ENCODE measurements around the gene DST.
"Not testable (repeated sequence)": the region's sequence is repeated elsewhere in the genome, so short reads cannot be mapped to it uniquely, and the experiment has no call there.

The DST gene

DNA sequence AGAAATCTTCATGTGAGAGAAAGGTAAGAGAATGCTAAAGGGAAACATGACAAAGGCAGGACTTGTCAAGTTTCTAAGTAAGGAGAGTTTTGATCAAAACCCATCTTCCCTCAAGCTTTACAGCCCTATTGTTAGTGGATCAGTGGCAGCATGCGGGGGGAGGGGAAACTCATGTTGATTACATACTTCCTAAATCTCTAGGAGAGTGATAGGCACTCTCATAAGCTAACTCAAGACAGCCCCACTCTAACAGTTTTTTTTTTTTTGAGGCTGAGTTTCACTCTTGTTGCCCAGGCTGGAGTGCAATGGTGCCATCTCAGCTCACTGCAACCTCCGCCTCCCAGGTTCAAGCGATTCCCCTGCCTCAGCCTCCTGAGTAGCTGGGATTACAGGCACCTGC, 18.6 kb upstream of the DST start:
- DNase-seq (ENCODE audit: low spot score) = not testable (repeated sequence)

DNA sequence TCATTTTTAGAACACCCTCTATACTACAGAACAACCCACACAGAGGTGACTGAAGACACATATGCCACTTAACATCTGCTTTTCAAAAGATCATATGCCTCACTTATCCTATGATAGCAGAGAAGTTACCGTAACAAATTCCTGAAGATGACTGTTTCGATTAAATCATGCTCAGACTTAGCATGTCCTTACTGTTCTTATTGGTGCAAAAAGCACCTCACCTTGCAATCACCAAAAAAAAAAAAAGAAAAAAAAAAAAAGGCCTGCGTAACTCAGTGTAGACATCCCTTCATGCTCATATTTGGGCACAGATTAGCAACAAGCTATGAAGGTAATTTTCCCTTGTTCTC, 17.7 kb upstream of the DST start:
- no peak for DNase-seq (ENCODE audit: low spot score)

DNA sequence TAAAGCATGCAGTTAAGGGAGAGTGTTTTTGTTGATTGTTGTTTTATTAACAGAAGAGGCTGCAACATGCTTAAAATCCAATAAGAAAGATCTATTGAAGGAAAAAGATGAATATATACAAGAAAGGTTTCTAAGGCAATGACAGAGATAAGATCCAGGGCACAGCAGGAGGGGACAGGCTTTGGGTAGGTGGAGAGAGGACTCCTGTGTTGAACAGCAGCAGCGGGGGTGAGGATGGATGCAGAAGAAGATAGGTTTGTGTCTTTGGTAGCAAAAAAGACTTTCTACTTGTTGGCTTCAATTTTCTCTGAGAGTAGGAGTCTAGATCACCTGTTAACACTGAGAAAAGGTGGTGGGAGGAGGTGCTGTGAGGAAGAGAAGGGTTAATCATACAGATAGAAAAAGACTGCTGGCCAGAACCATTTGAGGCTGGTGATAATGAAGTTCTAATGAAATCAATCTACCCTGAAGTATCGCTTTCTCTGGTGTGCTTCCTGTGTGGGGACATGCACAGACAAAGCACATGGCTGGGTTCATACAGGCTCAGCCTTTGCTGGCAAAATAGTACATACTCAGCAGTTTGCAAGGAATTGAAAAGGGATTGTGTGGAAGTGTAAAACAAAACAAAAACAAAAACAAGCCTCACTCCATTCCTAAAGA, 17.2 kb upstream of the DST start:
- DNase-seq (ENCODE audit: low spot score) = no peak

DNA sequence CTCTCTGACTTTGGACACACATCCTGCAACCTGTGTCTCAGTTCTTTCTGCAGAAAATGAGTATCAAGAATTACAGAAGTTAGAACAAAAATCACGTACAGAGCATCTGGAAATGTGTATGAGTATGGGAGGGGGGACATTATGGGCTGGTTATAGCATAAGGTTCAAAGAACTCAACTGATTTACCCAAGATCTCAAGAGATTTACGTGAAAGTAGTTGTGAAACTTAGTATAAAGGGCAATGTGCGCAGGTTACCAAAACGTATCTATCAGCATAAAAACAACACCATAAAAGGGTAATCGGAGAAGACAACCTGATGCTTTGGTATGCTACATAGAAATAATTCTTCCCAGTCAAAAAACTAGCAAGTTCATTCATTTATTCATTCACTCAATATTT, 15.6 kb upstream of the DST start:
- DNase-seq (ENCODE audit: low spot score) = no peak

DNA sequence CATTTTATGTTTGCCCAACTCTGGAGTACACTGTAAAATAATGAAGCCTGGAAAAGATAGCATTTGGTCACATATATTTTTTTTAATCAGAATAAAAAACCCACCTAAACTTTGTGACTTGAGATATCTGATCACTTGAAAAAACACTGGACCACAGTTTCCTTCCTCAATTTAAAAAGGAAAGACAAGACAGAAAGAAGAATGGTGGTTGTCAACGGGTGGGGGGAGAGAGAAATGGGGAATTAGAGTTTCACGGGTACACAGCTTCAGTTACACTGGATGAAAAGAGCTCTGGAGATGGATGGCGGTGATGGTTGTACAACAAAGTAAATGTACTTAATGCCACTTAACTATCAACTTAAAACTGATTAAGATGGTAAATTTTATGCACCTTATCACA, 14.7 kb upstream of the DST start:
- no peak for DNase-seq (ENCODE audit: low spot score)

DNA sequence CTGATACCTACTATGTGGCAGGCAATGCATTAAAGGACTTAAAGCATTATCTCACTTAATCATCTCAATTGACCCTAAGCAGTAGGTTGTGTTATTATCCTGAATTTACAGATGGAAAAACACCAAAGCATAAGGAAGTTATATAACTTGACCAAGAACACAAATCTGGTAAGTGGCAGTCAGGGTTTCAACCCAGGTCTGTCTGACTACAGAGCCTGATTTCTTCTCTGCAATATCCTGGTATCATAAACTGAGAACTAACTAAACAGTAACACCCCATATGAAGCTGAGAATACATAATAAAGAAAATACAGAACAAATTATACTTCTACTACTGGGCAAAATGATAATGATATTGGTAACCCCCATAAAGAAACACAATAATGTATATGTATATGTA, 13.8 kb upstream of the DST start:
- no peak for DNase-seq (ENCODE audit: low spot score)

DNA sequence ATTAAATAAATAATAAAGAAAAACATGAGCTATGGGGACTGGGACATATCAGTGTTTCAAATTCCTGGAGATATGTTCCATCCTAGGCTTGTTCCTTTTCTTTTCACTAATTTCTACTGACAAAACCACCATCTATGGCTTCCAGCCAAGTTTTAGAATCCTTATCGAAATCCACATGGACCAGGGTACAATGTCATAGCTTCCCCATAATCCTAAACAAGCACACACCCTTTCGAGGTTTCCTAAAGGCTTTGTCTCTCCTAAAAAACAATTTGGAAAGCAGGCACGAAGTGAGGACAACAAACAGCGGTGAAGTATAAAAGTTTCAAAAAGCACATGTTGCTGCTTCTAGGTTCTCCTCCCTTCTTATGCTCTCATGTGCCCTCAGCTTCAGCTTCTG, 13.3 kb upstream of the DST start:
- DNase-seq (ENCODE audit: low spot score) = no peak

DNA sequence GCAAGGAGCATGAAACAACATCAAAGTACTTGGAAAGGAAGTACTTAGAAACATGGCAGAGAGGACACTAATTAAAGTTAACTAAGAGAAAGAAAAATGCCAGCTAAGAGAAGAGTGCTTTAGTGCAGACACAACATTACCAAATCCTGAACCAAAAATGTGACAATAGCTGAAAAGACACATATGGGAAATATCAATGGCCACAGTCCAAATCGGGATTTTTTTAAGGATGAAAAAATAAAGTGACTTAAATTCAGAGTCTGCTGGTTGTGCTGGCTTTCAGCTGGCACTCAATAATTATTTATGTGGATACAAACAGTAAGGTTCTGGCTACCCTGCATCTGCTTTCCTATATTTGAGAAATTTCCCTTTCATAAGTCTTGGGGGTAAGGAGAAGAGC, 12.6 kb upstream of the DST start:
- no peak for DNase-seq (ENCODE audit: low spot score)

DNA sequence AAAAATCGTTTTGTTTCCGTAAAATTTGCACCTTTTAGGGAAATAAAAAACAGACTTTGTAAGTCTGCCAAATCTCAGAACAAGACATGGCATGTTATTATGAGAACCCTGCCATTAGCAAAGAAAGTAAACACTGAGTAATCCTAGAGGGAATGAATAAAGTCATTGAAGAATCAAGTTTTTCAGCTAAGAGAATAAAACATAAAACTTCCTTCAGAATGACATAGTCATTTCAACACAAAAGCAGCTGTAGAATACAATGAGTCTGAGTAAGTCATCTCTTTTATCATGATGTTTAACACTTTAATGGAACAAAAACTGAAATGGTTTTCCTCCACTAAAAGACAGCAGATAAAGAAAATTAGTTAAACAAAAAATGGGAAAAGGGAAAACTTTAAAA, 10.3 kb upstream of the DST start:
- no peak for DNase-seq (ENCODE audit: low spot score)

DNA sequence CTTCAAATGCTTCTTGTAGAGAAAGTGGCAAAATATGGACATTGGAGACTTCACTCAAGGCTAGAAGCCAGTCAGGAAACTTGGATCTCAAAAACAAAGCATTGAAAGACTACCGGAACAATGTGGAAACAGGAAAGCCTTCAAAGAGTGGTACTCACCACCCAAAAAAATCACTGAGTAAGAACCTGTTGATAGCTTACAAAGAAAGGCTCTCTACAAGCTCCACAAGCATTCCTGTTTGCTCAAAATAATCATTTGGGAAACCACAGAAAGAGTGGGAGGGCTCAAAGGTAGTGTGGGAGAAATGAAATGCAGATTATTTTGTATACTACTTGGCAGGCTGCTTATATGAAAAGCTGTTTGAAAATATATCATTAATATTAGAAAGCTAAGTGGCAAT, 9.5 kb upstream of the DST start:
- DNase-seq (ENCODE audit: low spot score) = no peak

DNA sequence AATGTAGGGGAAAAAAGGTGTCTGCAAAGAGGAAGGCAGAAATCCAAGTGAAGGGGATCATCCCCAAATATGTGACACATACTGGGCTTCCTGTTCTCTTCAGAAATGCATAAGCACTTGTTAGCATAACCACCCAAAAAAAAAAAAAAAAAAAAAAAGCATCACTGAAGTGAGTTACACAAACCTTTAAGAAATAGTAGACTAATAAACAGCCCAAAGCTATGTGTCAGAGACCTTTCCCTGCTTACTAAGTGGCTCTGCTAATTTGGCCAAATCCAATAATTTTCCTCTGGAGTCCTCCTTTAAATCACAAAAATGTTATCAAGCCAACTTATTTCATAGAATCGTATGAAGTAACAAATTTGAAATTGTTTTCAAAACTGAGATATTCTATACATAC, 7.5 kb upstream of the DST start:
- DNase-seq (ENCODE audit: low spot score) = no peak

DNA sequence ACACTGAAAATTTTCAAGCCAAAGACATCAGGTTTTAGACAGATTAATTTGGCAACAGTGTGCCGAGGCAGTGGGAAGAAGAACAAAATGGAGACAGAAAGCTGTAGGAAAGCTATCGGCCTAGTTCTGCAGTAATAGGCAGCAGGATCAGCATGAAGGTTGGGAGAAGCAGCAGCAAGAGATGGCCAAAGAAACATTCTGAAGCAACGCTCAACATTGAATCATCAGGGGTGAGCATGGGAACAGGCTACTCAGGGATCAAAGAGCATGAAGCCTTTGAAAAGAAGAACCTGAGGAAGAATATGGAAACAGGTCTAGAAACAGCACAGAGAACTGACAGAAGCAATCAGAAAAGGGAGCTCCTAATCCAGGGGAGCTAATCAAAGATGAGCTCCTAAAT, 7.1 kb upstream of the DST start:
- no peak for DNase-seq (ENCODE audit: low spot score)

DNA sequence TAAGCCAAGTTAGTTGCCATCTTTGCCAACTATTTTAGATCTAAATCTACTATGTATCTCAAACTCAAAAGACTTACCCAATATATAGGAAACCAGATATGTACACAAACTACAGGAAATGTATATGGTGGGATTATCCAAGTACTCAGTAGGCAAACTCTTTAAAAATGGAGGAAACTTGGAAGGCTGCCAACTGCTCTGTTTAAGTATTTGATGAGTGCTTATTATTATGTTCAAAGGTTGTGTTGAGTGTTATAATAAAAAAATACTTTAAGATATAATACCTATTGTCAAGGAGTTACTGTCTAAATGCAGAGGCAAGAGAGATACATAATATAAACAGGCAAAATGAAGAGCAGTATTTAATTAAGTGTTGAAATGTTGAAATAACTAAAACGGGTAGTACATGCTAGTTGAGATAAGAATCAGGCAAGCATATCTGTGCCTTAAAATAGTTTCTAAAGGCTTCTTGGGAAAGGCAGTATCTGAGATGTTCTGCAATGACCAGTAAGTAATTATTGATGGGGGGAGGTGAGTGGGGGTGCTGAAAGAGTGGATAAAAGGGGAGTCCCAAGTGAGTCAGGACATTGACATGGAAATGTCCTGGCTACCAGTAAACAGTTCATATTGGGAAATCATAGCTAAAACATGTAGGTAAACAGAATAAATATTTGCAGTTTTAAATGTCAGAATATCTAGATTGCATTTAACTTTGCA, 6.5 kb upstream of the DST start:
- no peak for DNase-seq (ENCODE audit: low spot score)

DNA sequence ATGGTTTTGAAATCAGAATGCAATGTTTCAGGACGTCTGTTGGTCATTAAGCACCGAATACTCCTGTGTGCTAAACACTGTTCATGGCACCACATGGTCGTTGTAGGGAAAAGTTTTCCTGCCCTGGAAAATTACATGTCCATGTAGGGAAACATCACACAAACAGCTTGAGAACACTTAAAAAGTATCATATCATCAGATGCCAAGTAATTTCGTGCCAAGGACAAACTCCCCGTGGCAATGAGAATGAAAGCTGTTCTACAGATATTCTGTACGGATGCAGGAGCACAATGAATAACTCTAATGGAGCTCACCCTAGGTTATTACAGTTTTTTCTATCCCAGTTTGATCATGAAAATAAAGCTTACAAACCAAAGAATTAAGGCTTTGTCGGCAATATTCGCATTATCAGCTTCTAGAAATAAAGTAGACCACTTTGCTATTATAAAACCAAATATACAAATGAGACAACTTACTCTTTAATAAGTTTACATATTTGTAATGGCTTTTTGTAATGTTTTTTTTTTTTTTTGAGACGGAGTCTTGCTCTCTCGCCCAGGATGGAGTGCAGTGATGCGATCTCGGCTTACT, 4.6 kb upstream of the DST start:
- DNase-seq (ENCODE audit: low spot score) = no peak

DNA sequence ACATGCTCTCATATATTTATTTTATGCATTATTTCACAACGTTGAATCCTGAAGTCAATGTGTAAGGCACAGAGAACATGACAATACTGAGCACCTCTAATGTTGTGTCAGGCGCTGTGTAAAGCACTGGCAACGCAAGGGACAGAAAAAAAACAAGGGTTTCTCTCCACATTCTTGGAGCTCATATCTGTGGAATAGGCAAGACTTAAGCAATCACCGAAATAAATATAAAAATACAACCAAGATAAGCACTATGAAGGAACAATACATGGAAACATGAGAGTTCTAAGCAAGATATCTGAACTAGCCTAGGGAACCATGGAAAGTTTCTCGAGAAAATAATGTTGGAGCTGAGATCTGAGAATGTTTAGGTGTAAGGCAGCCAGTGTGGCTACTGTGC, 1.7 kb upstream of the DST start:
- DNase-seq (ENCODE audit: low spot score) = no peak

DNA sequence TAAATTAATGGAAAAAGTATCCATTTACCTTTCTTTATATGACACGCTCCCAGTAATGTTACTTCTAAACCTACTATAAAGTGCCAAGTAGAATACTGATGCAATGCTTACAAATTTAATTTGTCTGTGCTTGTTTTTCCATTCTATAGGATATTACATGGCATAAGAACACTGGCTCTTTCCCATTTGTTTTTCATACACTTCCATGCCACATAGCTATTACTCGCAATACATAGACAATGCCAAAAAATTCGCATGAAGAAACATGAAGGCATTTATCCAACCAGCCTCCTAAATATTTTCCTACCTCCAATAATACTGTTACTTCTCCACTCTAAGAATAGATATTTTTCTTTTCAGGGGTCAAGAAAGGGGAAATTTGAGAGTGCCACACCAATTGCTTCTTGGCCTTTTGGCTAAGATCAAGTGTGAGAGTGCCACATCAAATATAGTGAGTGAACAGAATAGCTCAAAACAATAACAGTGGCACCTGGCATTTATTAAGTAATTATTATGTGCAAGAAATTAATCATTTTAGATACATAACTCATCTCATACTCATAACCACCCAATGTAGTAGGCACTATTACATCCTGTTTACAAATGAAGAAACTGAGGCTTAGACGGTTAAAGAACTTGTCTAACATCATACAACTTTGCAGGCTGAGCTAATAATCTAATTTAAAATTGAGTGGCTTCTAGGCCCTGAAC, 845 bp upstream of the DST start:
- DNase-seq (ENCODE audit: low spot score) = no peak

DNA sequence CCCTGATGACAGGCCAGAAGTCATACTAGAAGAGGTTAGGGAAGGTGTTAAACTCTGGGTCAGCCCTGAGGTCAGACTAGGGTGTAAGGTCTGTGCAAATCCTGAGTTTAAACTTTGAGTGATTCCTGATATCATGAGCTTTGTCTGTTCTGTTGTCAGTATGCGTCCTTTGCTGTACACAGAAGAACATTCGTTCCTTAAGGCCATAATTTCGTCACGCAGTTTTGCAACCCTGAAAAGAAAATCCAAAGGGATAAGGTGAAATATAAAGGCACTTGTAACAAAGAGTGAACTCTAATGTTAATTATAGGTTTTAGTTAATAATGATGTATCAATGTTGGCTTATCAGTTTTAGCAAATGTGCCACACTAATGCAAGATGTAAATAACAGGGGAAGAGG, 2.3 kb downstream of the DST start:
- DNase-seq (ENCODE audit: low spot score) = no peak

DNA sequence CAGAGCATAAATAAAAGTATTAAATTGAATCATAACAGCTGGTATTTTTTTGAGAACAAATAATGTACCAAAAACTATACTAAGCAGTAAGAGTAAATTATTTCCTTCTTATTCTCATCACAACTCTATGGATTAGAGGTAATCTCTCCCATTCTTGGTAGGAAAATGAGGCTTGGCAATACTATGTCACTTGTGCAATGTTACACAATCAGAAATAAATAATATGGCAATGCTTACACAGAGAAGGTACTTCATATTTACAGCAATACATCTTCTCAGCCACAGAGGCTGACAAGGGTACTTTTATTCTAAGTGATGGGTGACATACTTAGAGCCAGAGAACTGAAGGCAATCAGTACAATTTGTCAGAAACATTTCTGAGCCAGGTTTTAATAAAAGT, 3.9 kb downstream of the DST start:
- no peak for DNase-seq (ENCODE audit: low spot score)

DNA sequence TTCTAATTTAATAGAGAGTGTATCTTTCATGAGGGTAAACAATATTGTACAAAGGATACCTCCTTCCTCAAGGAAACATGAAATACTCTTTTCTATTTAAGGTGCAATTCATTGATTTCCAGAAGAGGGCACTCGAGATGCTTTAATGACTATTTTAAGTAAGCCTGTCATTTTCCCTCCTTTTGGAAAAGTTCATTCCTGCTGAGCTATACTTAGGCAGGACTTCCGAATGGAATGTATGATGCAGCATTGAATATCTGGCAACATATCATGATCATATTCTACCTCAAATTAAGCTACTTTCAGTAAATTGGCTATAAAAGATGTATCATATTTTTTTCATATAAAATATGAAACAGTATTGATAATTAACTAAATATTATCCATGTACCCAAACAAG, 5.0 kb downstream of the DST start:
- DNase-seq (ENCODE audit: low spot score) = no peak

DNA sequence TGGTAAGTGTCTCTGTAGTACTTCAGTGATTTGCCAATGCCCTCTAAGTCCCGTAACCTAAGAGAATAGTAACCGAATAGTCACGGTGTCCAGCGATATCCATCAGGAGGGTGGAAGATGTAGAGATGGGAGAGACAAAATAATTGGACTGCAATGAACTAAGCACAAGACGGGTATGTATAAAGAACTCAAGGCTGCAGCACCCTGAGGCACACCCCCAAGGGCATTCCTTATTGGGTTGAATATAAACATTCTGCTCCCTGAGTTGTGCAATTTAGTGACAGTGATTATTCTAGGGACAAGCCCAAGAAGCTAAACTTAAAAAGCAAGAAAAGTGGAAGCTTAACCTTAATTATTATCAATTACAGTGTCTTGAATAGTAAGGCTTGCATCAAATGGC, 14.6 kb downstream of the DST start:
- DNase-seq (ENCODE audit: low spot score) = no peak

DNA sequence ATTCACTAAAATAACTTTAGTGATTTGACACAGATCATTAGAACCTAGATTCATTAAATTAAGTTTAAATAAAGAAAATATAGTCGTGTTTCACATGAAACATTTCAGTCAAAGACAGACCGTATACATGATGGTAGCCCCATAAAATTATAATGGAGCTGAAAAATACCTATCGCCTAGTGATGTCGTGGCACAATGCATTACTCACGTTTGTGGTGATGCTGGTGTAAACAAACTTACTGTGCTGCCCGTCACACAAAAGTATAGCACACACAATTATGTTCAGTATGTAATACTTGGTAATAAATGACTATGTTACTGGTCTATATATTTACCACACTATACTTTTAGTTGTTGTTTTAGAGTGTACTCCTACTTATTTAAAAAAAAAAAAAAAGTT, 17.3 kb downstream of the DST start:
- DNase-seq (ENCODE audit: low spot score) = no peak

DNA sequence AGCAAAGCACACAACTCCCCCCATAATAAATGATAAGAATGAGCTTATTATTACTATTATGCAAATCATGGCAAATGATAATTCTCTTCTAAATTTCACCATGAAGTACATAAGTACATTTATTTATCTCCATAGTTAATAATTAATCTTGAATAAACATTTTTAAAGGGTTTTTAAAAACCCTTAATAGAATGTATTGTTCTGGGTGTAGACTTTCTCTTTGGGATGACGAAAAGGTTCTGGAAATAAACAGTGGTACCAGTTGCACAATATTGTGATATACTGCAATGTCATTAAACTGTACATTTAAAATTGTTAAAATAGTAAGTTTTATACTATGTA, 18.0 kb downstream of the DST start:
- no peak for DNase-seq (ENCODE audit: low spot score)

DNA sequence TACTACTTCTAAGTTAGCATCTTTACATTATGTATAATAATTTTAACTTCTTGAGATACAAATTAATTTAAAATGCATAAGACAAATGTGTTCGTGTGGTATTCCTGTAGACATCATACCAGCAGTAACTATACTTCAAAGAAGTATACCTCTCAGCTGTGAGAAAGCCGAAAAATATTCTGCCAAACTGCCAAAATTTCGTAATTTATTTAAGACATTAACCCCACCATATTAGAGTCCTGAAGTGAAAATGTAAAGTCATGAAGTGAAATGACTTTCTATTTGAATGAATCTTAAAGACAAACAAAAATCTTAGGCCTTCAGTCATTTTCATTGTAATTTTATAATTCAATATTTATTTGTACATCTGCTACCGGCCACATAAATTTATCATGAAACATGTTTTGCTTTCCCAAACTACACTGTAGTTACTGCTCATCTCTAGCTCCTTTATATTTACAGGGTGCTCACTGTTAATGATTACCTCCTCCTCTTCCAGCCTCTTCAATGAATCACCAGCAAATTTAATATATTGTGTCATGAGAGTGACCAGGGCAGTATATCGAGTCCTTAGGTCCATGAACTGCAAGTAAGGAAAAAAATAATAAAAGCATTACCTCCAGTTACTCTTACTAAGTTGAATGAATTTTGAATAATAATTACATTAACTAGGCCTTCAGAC, 18.5 kb downstream of the DST start:
- DNase-seq (ENCODE audit: low spot score) = no peak
